ENCODE measurements around the gene PRG3.
A peak's percentile ranks its signal among the peaks of the same experiment; 100 is the strongest.

Gene PRG3

GRCh38 chr11:57419146-57419545 is 38.2 kb upstream of the PRG3 start:
- DNase-seq (ENCODE audit: low read depth): no peak
- no peak for TF ChIP-seq CTCF (conservative IDR thresholded peaks at IDR 0.05; ENCODE audit: low read length)
- H3K4me3 ChIP-seq (ENCODE audit: low read length): no peak overlapping the region

- H3K4me3 ChIP-seq (ENCODE audit: low read length): no peak overlapping the region
- no peak for TF ChIP-seq CTCF (conservative IDR thresholded peaks at IDR 0.05; ENCODE audit: low read length)
- no peak for DNase-seq (ENCODE audit: low read depth)
These were observed 37.2 kb upstream of the PRG3 start for GRCh38 chr11:57418131-57418530.

- peak; percentile 92 for DNase-seq (ENCODE audit: low read depth)
- no peak for TF ChIP-seq CTCF (conservative IDR thresholded peaks at IDR 0.05; ENCODE audit: low read length)
- H3K4me3 ChIP-seq (ENCODE audit: low read length): no peak overlapping the region
These were observed 36.1 kb upstream of the PRG3 start for GRCh38 chr11:57417056-57417455.

- no peak for DNase-seq (ENCODE audit: low read depth)
- no peak for TF ChIP-seq CTCF (conservative IDR thresholded peaks at IDR 0.05; ENCODE audit: low read length)
- no peak overlapping the region for H3K4me3 ChIP-seq (ENCODE audit: low read length)
These were observed 35.5 kb upstream of the PRG3 start for GRCh38 chr11:57416436-57416835.

GRCh38 chr11:57414612-57415212 is 33.8 kb upstream of the PRG3 start:
- DNase-seq (ENCODE audit: low read depth): no peak
- H3K4me3 ChIP-seq (ENCODE audit: low read length): no peak overlapping the region
- TF ChIP-seq CTCF (conservative IDR thresholded peaks at IDR 0.05; ENCODE audit: low read length): no peak

GRCh38 chr11:57413681-57414080 is 32.7 kb upstream of the PRG3 start:
- DNase-seq (ENCODE audit: low read depth): no peak
- no peak for TF ChIP-seq CTCF (conservative IDR thresholded peaks at IDR 0.05; ENCODE audit: low read length)
- no peak overlapping the region for H3K4me3 ChIP-seq (ENCODE audit: low read length)

GRCh38 chr11:57410287-57410686 is 29.3 kb upstream of the PRG3 start:
- peak; percentile 80 for DNase-seq (ENCODE audit: low read depth)
- H3K4me3 ChIP-seq (ENCODE audit: low read length): no peak overlapping the region
- TF ChIP-seq CTCF (conservative IDR thresholded peaks at IDR 0.05; ENCODE audit: low read length): no peak

Data from AG10803 (cell line).